Measurements from ENCODE around the gene ZNF768. TPM values are rescaled to one million over a fixed set of nuclear protein-coding genes. Genes with fewer than 3 reads are reported as not detected.
A peak's percentile ranks its signal among the peaks of the same experiment; 100 is the strongest.

ZNF768 gene
- total and polyA plus RNA-seq, 2 of the 13 experiments (the other 11 are each of a cell fraction or from before 2014, with no cell fraction given), result 26.7 to 34.4 TPM

DNA sequence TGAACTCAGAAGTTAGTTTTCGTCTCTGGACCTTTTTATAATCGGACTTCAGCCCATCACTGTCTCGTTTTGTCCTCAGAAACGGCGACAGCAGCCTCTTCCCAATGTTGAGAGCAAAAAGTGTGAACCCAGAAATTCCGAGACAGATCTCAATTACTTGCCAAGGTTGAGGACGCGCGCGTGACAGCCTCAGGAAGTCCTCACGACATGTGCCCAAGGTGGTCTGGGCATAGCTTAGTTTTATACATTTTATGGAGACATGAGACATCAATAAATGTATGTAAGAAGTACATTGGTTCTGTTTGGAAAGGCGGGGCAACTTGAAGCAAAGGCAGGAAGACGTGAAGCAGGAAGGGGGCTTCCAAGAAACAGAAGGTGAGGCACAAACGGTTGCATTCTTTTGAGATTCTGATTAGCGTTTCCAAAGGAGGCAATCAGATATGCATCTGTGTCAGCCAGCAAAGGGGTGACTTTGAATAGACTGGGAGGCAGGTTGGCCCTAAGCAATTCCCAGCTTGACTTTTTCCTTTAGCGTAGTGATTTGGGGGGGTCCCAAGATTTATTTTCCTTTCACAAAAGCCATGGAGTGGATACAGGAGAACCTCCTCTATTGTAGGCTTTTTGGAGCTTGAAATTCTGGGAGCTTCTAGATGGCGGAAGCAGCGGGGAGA lies 8.9 kb upstream of the ZNF768 start (continued):
- TF ChIP-seq HOXD1 (CRISPR knock-in tag; IDR thresholded peaks at IDR 0.05) (no peak), NFKBIZ (CRISPR knock-in tag; IDR thresholded peaks at IDR 0.05) (0 out of 2 replicates have a peak, but pooled peaks have one; percentile 3), ARID2 (CRISPR knock-in tag; IDR thresholded peaks at IDR 0.05; ENCODE audit: borderline replicate concordance) (peak; percentile 85; the same call in 1 of the 2 replicates), TGIF2 (CRISPR knock-in tag; IDR thresholded peaks at IDR 0.05) (0 out of 2 replicates have a peak, but pooled peaks have one; percentile 53), ZNF781 (CRISPR knock-in tag; IDR thresholded peaks at IDR 0.05; ENCODE audit: borderline replicate concordance, not compliant biosample characterization) (no peak), PHF21A (CRISPR knock-in tag; IDR thresholded peaks at IDR 0.05) (peak; percentile 68; the same call in 1 of the 2 replicates), MAFK (conservative IDR thresholded peaks at IDR 0.05 in 1 of 2, IDR thresholded peaks at IDR 0.05 in 1 of 2; ENCODE audit: low read length in 2 of 2) (no peak), PRMT3 (CRISPR knock-in tag; IDR thresholded peaks at IDR 0.05; ENCODE audit: borderline replicate concordance, low read depth) (peak; percentile 19; the same call in 1 of the 2 replicates), ZNF670 (CRISPR knock-in tag; IDR thresholded peaks at IDR 0.05; ENCODE audit: borderline replicate concordance) (peak; percentile 70; the same call in 1 of the 2 replicates), ARHGAP35 (CRISPR knock-in tag; IDR thresholded peaks at IDR 0.05; ENCODE audit: borderline replicate concordance) (no peak), TARDBP (CRISPR knock-in tag; IDR thresholded peaks at IDR 0.05) (peak; percentile 10; the same call in 1 of the 2 replicates), SP140L (CRISPR knock-in tag; IDR thresholded peaks at IDR 0.05; ENCODE audit: borderline replicate concordance) (no peak), SOX5 (CRISPR knock-in tag; IDR thresholded peaks at IDR 0.05; ENCODE audit: borderline replicate concordance) (0 out of 2 replicates have a peak, but pooled peaks have one; percentile 7), MZF1 (CRISPR knock-in tag; IDR thresholded peaks at IDR 0.05; ENCODE audit: borderline replicate concordance) (0 out of 2 replicates have a peak, but pooled peaks have one; percentile 76), TP53 (CRISPR knock-in tag; conservative IDR thresholded peaks at IDR 0.05) (0 out of 2 replicates have a peak, but pooled peaks have one; percentile 12), ZBTB20 (CRISPR knock-in tag; IDR thresholded peaks at IDR 0.05; ENCODE audit: borderline replicate concordance, low read depth) (no peak; the same call in 1 of the 2 replicates), DMAP1 (CRISPR knock-in tag; IDR thresholded peaks at IDR 0.05) (peak; percentile 53; the same call in 1 of the 2 replicates), HNRNPL (IDR thresholded peaks at IDR 0.05; ENCODE audit: low read depth, low read length) (no peak), IKZF1 (IDR thresholded peaks at IDR 0.05) (no peak), ZNF510 (CRISPR knock-in tag; IDR thresholded peaks at IDR 0.05; ENCODE audit: low read depth) (peak; percentile 18; the same call in 1 of the 2 replicates), POLR2G (IDR thresholded peaks at IDR 0.05; ENCODE audit: low read depth, low read length) (no peak; the same call in 1 of the 2 replicates)
- TF ChIP-seq, protein P1, sequence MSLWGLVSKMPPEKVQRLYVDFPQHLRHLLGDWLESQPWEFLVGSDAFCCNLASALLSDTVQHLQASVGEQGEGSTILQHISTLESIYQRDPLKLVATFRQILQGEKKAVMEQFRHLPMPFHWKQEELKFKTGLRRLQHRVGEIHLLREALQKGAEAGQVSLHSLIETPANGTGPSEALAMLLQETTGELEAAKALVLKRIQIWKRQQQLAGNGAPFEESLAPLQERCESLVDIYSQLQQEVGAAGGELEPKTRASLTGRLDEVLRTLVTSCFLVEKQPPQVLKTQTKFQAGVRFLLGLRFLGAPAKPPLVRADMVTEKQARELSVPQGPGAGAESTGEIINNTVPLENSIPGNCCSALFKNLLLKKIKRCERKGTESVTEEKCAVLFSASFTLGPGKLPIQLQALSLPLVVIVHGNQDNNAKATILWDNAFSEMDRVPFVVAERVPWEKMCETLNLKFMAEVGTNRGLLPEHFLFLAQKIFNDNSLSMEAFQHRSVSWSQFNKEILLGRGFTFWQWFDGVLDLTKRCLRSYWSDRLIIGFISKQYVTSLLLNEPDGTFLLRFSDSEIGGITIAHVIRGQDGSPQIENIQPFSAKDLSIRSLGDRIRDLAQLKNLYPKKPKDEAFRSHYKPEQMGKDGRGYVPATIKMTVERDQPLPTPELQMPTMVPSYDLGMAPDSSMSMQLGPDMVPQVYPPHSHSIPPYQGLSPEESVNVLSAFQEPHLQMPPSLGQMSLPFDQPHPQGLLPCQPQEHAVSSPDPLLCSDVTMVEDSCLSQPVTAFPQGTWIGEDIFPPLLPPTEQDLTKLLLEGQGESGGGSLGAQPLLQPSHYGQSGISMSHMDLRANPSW (CRISPR knock-in tag; IDR thresholded peaks at IDR 0.05; ENCODE audit: borderline replicate concordance), result peak; percentile 22; the same call in 1 of the 2 replicates
- TF ChIP-seq, protein P2, sequence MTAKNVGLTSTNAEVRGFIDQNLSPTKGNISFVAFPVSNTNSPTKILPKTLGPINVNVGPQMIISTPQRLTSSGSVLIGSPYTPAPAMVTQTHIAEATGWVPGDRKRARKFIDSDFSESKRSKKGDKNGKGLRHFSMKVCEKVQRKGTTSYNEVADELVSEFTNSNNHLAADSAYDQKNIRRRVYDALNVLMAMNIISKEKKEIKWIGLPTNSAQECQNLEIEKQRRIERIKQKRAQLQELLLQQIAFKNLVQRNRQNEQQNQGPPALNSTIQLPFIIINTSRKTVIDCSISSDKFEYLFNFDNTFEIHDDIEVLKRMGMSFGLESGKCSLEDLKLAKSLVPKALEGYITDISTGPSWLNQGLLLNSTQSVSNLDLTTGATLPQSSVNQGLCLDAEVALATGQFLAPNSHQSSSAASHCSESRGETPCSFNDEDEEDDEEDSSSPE (CRISPR knock-in tag; IDR thresholded peaks at IDR 0.05), result no peak; the same call in 1 of the 2 replicates
- TF ChIP-seq, protein P3, sequence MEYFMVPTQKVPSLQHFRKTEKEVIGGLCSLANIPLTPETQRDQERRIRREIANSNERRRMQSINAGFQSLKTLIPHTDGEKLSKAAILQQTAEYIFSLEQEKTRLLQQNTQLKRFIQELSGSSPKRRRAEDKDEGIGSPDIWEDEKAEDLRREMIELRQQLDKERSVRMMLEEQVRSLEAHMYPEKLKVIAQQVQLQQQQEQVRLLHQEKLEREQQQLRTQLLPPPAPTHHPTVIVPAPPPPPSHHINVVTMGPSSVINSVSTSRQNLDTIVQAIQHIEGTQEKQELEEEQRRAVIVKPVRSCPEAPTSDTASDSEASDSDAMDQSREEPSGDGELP (IDR thresholded peaks at IDR 0.05; ENCODE audit: borderline replicate concordance, low read depth), result no peak

Data from HepG2 (cell line).